Activated CD4-positive, alpha-beta T cell treated with anti-CD3 and anti-CD28 coated beads, Interleukin-2, Interleukin-4, amounts not matched to agents 100 ng/mL and 50 ng/mL, durations not matched to agents 16 hours and 8 hours (primary cell): Measurements from ENCODE around the gene PHLPP1.

Experiments
- DNase-seq: peaks from one replicate; pipeline ENCODE4 v3.0.0-alpha.2; 2020; ENCODE audit warnings: low spot score

PHLPP1 gene

GRCh38 chr18:62984656-62985315 is 269.4 kb downstream of the PHLPP1 start:
- no peak for DNase-seq

DNA sequence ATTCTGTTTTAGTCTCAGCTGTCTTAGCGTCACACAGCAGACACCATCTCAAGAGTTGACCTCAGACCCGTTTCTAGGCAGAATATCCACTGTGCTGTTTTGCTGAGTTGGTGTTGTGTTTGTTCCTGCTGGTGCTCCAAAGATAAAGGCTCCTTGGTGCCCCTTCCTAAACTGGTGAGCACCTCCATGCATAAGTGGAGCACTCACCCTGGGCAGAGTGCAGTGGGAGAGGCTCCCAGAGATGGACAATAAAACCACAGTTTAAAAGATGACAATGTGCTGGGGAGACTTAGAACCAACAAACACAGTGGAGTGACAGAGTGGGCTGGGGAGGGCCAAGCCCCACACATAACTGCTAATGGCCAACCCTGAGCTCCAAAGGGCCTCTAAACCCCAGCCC is 271.1 kb downstream of the PHLPP1 start:
- DNase-seq: no peak

DNA sequence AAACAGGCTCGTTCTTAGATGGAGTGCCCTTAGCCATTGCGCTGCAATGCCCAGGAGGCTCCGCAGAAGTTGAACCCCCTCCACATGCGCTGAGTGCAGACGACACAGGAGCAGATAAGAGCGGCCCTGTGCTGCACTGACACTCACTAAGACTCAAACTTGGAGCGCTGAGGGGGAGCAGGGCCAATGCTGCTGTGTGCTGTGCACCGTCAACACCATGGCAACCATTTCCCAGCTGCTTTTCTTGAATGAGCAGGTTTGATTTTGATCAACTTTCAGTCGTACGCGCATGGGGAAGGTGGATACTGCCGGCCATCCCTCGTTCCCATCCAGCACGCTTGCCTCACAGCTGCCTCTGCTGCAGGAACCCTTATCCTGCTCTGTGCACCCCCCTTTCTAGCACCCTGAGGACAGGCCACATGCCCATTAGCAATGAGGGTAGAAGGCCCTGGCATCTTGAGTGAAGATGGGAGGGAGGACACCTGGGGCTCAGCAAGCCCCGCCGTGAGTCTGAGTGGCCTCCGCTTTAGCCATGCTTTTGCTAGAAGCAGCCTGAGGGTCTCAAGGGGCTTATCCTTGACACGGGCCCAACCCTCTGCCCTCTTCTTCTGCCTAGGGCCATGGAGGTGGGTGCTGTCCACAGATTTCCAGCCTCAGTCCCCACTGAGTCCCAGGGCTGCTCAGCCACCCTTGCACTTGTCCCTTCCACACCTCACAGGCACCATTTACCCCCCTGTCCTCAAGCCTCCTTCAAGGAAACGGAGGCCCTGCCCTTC is 271.9 kb downstream of the PHLPP1 start:
- DNase-seq: no peak

GRCh38 chr18:62987859-62988258 is 272.5 kb downstream of the PHLPP1 start:
- no peak for DNase-seq

DNA sequence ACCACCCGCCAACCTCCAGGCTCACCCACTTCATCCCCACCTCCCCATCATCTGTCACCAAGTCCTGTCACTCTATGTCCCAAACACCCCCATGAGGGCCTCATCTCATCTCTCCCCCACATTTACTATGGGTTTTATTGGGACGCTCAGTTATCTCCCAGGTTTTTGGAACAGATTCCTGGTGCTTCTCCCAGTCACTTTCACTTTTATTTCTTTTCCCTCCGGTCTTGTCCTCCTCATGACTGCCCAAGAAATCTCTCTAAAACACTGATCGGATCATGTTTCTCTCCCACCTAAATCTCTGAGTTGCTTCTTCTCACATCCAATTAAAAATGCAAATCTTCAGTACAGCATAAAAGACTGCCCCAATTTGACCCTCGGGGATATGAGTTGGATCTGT is 273.1 kb downstream of the PHLPP1 start:
- DNase-seq: no peak

- DNase-seq: no peak
Observed at GRCh38 chr18:62989195-62989594, 273.9 kb downstream of the PHLPP1 start.

GRCh38 chr18:62990653-62991052 is 275.3 kb downstream of the PHLPP1 start:
- no peak for DNase-seq

- DNase-seq: no peak
Observed at GRCh38 chr18:62991389-62991788, 276.0 kb downstream of the PHLPP1 start.

- DNase-seq: no peak
Observed at GRCh38 chr18:62991959-62992358, 276.6 kb downstream of the PHLPP1 start.

- DNase-seq: no peak
Observed at GRCh38 chr18:62992877-62993365, 277.6 kb downstream of the PHLPP1 start.

DNA sequence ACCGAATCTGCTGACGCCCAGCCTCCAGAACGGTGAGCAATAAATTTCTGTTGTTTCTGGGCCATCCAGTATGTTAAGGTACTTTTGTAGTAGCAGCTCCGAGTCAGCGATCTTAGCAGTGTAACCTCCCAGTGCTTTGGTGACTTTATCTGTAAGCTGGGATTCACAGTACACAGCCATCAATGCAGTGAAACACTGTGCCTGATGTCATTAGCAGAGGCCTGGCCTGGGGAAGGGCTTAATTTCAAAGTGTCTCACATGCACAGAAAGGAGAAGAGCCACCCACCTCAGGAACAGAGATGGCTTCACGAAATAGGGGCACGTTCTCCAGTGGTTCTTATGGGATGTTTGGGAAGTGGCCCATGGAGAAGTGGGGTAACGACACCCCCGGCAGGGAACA is 281.2 kb downstream of the PHLPP1 start:
- no peak for DNase-seq

GRCh38 chr18:62997076-62997475 is 281.7 kb downstream of the PHLPP1 start:
- DNase-seq: no peak

- no peak for DNase-seq
Observed at GRCh38 chr18:62998443-62998842, 283.1 kb downstream of the PHLPP1 start.

DNA sequence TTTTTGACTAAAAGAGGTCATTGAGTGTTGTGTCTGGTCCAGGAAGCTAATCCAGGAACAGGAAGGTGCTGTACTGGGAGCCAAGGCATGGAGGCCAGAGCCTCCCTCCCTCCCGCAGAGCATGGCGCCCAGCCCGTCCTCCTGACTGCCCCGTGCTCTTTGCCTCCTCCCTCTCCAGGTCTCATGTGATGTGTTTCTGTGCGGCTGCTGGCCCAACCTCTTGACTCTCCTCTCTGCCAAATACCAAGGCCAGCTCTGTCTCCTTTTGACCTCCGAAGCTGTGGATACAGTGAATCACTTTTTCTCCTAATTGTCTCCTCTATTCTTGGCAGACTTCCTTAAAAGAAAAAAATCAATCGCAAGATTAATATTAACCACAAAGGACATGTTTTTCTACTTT is 284.1 kb downstream of the PHLPP1 start:
- no peak for DNase-seq

- no peak for DNase-seq
Observed at GRCh38 chr18:62999921-63000320, 284.6 kb downstream of the PHLPP1 start.

- DNase-seq: no peak
Observed at GRCh38 chr18:63000839-63001238, 285.5 kb downstream of the PHLPP1 start.

DNA sequence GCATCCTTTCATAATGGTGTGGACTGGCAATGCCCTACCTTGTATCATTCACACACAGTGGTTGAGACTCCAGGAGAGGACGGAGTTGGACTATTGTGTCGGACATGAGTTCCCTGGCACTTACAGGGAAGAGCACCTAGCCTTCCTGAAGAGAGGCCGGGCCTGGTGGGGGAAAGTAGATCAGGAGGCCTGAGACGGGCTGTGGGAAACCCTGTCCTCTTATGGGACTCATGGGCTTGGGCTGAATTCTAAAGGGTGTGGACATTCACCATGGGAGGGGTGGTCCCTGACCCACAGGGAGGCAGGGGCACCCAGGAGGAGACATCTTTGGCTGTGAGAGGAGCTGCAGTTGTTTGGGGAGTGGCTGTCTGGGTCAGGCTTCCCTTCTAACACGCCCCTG is 286.5 kb downstream of the PHLPP1 start:
- no peak for DNase-seq

DNA sequence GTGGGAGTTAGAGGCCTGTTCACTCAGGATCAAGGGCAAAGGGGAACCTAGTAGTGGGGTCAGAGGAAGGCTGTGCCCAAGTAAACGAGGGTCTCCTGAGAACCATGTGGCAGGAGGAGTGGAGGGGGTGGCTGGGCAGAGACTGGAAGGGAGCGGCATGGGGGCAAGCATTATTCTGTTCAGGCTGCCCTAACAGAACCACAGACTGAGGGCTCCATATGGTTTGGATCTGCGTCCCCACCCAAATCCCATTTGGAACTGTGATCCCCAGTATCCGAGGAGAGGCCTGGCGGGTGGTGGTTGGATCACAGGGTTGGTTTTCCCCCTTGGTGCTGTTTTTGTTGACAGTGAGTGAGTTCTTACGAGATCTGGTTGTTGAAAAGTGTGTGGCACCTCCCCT is 287.0 kb downstream of the PHLPP1 start:
- no peak for DNase-seq

DNA sequence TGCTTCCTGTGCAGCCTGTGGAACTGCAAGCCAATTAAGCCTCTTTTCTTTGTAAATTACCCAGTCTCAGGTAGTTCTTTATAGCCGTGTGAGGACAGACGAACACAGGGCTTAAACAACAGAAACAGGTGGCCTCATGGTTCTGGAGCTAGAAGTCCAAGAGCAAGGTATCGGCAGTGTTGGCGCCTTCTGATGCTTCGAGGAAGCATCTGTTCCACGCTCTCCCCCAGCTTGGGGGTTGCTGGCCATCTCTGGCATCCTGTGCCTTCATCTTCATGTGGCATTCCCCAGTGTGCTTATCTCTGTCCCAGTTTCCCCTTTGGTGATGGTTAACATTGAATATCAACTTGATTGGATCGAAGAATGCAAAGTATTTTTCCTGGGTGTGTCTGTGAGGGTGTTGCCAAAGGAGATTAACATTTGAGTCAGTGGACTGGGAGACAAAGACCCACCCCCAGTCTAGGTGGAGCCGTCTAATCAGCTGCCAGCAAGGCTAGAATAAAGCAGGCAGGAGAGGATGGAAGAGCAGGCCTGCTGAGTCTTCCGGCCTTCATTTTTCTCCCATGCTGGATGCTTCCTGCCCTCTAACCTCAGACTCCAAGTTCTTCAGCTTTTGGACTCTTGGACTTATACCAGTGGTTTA is 287.6 kb downstream of the PHLPP1 start:
- no peak for DNase-seq

DNA sequence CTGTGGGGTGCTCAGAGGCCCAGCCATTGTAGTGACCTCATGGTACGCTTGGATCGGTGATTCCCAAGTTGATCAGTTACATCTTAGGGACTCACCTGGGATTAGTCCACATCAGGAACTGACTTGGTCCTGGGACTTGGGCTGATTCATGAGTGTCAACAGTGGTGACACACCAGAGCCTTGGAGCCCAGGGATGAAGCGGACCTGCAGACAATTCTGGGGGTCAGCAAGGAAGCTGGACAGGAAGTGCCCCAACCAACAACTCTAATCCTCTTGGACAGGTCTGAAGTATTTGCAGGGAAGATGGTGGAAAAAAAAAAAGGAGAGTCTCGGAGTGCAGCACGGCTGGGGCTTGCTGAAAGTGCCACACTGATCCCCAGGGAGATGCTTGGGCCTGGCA is 288.6 kb downstream of the PHLPP1 start:
- DNase-seq: no peak

DNA sequence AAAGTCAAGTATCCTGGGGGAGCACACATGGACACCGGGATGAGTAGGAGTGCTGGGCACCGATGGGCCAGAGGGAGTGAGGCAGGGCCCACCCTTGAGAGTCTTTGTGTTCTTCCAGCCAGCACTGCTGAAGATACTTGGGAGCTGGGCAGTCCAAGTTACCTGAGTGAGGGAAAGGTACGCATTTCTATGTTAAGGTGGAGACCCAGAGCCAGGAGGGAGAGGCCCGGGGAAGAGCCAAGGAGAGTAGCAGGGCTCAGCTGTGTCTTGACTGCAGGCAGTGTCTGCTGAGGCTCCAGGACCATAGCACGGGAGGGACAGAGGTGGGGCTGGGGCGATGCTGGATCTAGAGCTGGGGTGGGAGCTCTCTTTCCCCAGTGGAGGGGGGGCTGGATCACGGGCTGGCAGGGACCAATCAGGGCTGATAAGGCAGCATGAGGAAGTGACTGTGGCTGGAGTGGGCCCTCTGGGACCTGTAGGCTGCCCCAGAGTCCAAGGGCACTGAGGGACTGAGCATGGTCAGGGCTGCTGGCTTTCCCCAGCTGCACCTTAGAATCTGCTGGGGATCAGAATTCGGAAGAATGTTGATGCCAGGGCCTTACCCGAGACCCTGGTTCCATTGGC is 289.2 kb downstream of the PHLPP1 start:
- no peak for DNase-seq

- no peak for DNase-seq
Observed at GRCh38 chr18:63005306-63005705, 290.0 kb downstream of the PHLPP1 start.

GRCh38 chr18:63007231-63007630 is 291.9 kb downstream of the PHLPP1 start:
- DNase-seq: no peak
